Esophagus (tissue), 2 donors: ENCODE results near the gene TACC3. TPM values are rescaled to one million over a fixed set of nuclear protein-coding genes. Genes with fewer than 3 reads are reported as not detected.
A peak's percentile ranks its signal among the peaks of the same experiment; 100 is the strongest.

Source experiments
- H3K27ac ChIP-seq, 2 donors: one replicate each; pipeline ENCODE4 v1.5.1; 2013; ENCODE audit warnings: low read depth in 2 of 2, mild to moderate bottlenecking in 2 of 2, inconsistent platforms in 1 of 2, low read length in 1 of 2, moderate library complexity in 1 of 2
- H3K27me3 ChIP-seq, 2 donors: one replicate each; pipeline ENCODE4 v1.6.1; 2013; ENCODE audit warnings: low read length in 2 of 2, control low read depth in 1 of 2, mild to moderate bottlenecking in 1 of 2; ENCODE audit not compliant: insufficient read depth in 2 of 2, control insufficient read depth in 1 of 2
- H3K36me3 ChIP-seq, 2 donors: one replicate each; pipeline ENCODE4 v1.6.1; 2013; ENCODE audit warnings: low read length in 1 of 2; ENCODE audit not compliant: control insufficient read depth in 2 of 2, insufficient read depth in 2 of 2
- H3K4me1 ChIP-seq, 2 donors: one replicate each; pipeline ENCODE4 v1.6.1; 2013; ENCODE audit warnings: low read length in 1 of 2; ENCODE audit not compliant: control insufficient read depth in 2 of 2, insufficient read depth in 2 of 2
- H3K4me3 ChIP-seq, 2 donors: one replicate each; pipeline ENCODE4 v1.5.1; 2013; ENCODE audit warnings: low read length in 2 of 2, mild to moderate bottlenecking in 2 of 2, low read depth in 1 of 2, moderate library complexity in 1 of 2
- H3K9me3 ChIP-seq, 2 donors: one replicate each; pipeline ENCODE4 v1.6.1; 2013; ENCODE audit warnings: mild to moderate bottlenecking in 2 of 2, low read depth in 1 of 2, low read length in 1 of 2, moderate library complexity in 1 of 2; ENCODE audit not compliant: control insufficient read depth in 2 of 2, insufficient read depth in 1 of 2
- WGBS, 2 donors: extraction: QIAGEN DNeasy Blood & Tissue Kit; methylation state at CpG; one replicate each; pipeline ENCODE4 v1.1.7; 2013; 5-methylcytosine and 5-hydroxymethylcytosine counted together
- polyA plus RNA-seq, 2 donors: library from polyadenylated mRNA; stranded (reverse); fragments of 200-250 nt; gene quantifications; one replicate each; pipeline ENCODE4 v1.2.3, GENCODE V29; 2013
- donor health status: healthy with polysubstance abuse.
- donor health status: Bipolar disorder and iron deficiency.

Gene TACC3
- polyA plus RNA-seq, 2 donors = 22.5 to 25.7 TPM

- Histone ChIP-seq H3K4me3 (no peak overlapping the region), H3K27me3 (no peaks in the 10 kb centered on the region), H3K9me3 (no peaks in the 10 kb centered on the region), H3K4me1 (peaks cover 8 to 23% of the 10 kb centered on the region in 2 donors), H3K36me3 (peaks cover 5 to 27% of the 10 kb centered on the region in 2 donors), H3K27ac (no peak overlapping the region)
- WGBS, 2 donors = 67 to 68% methylated on average over 9 of the region's 9 CpGs
Observed at GRCh38 chr4:1714303-1715001, 6.9 kb upstream of the TACC3 start.

- H3K27ac ChIP-seq = no peak overlapping the region
- WGBS, 2 donors = 67 to 73% methylated on average over 16 of the region's 16 CpGs
- H3K4me1 ChIP-seq = peaks cover 13 to 30% of the 10 kb centered on the region in 2 donors
Observed at GRCh38 chr4:1715002-1715758, 6.1 kb upstream of the TACC3 start.

GRCh38 chr4:1716065-1716945, 5.0 kb upstream of the TACC3 start:
- H3K36me3 ChIP-seq = peaks cover 5 to 25% of the 10 kb centered on the region in 2 donors
- H3K27ac ChIP-seq = no peak overlapping the region
- H3K27me3 ChIP-seq = no peaks in the 10 kb centered on the region
- 83 to 84% methylated on average over 15 of the region's 15 CpGs for WGBS, 2 donors
- no peak overlapping the region for H3K4me3 ChIP-seq
- H3K4me1 ChIP-seq = peaks cover 13 to 30% of the 10 kb centered on the region in 2 donors
- no peaks in the 10 kb centered on the region for H3K9me3 ChIP-seq

More at GRCh38 chr4:1715002-1715758, 6.1 kb upstream of the TACC3 start:
- H3K4me3 ChIP-seq = no peak overlapping the region
- H3K36me3 ChIP-seq = peaks cover 5 to 25% of the 10 kb centered on the region in 2 donors
- H3K27me3 ChIP-seq = no peaks in the 10 kb centered on the region
- no peaks in the 10 kb centered on the region for H3K9me3 ChIP-seq

GRCh38 chr4:1717129-1718094, 3.9 kb upstream of the TACC3 start:
- H3K4me3 ChIP-seq = no peak overlapping the region
- no peaks in the 10 kb centered on the region for H3K27me3 ChIP-seq
- WGBS, 2 donors = 73 to 77% methylated on average over 32 of the region's 32 CpGs
- peaks cover 20 to 37% of the 10 kb centered on the region in 2 donors for H3K4me1 ChIP-seq
- H3K36me3 ChIP-seq = peaks cover 5 to 25% of the 10 kb centered on the region in 2 donors
- H3K27ac ChIP-seq = peak overlapping the region in 1 of 2 donors; percentile 38
- H3K9me3 ChIP-seq = no peaks in the 10 kb centered on the region

- Histone ChIP-seq H3K36me3 (peaks cover 6 to 25% of the 10 kb centered on the region in 2 donors), H3K4me1 (peaks cover 20 to 36% of the 10 kb centered on the region in 2 donors), H3K27me3 (no peaks in the 10 kb centered on the region), H3K27ac (peak overlapping the region in 1 of 2 donors; percentile 68), H3K9me3 (no peaks in the 10 kb centered on the region), H3K4me3 (no peak overlapping the region)
- 57 to 72% methylated on average over 30 to 31 of the region's 31 CpGs for WGBS, 2 donors
Observed at GRCh38 chr4:1718095-1718850, 3.0 kb upstream of the TACC3 start.

GRCh38 chr4:1720163-1720983, 948 bp upstream of the TACC3 start:
- Histone ChIP-seq H3K36me3 (peaks cover 10 to 27% of the 10 kb centered on the region in 2 donors), H3K27me3 (no peaks in the 10 kb centered on the region), H3K4me3 (peak overlapping the region; percentile 74 to 94), H3K9me3 (no peaks in the 10 kb centered on the region), H3K27ac (peak overlapping the region; percentile 96 to 99), H3K4me1 (peaks cover 20 to 29% of the 10 kb centered on the region in 2 donors)
- 1% methylated on average over 58 to 79 of the region's 79 CpGs for WGBS, 2 donors

GRCh38 chr4:1721666-1722550, 587 bp downstream of the TACC3 start:
- Histone ChIP-seq H3K27ac (peak overlapping the region; percentile 66 to 96), H3K4me3 (peak overlapping the region; percentile 56 to 74), H3K9me3 (no peaks in the 10 kb centered on the region), H3K27me3 (no peaks in the 10 kb centered on the region), H3K4me1 (peaks cover 23 to 27% of the 10 kb centered on the region in 2 donors), H3K36me3 (peaks cover 8 to 26% of the 10 kb centered on the region in 2 donors)
- 3 to 5% methylated on average over 44 to 61 of the region's 61 CpGs for WGBS, 2 donors
